HG02840 (cell line): Measurements from ENCODE around the gene ZBTB7C.

Source experiments
- ATAC-seq: cut with Tn5 transposase; IDR thresholded peaks from one replicate; pipeline ENCODE4 v1.9.1; 2021; ENCODE audit warnings: mild to moderate bottlenecking, moderate library complexity, moderate number of reproducible peaks; ENCODE audit not compliant: unreplicated experiment, low FRiP score

Gene ZBTB7C

DNA sequence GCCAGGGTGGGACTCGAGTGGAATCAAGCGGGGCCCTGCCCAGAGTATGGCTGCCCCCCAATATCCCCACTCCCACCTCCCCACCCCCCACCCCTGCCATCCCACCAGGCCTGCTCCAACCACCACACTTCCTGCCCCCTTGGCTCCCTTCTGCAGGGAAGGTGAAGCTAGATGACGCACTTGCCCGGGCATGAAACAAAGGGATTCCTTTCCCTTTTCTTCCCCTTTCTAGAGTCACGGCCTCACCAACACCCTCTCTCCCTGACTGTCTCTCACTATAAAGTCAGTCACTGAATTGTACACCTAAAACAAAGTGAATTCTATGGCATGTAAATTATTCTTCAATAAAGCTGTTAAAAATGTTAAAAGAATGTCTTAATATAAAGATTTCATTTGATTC, 16.0 kb downstream of the ZBTB7C start:
- no peak for ATAC-seq

DNA sequence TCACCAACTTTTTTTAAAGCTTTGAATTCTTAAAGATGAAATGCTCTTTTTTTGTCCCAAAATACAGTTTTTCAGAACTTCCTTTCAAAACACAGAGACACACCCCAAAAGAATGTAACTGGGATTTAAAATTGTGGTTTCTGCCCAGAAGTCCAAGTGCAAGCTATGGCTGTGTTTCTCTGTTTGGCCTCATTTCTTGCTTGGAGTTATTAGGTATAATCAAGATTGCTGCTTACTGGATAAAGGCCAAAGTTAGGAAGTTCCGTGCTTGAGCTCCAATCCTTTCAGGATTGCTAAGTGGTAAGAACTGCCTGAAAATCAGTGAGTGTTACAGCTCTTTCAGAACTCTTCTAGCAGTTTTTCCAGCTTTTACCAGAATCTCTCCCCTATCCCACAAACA, 16.9 kb downstream of the ZBTB7C start:
- ATAC-seq = no peak

DNA sequence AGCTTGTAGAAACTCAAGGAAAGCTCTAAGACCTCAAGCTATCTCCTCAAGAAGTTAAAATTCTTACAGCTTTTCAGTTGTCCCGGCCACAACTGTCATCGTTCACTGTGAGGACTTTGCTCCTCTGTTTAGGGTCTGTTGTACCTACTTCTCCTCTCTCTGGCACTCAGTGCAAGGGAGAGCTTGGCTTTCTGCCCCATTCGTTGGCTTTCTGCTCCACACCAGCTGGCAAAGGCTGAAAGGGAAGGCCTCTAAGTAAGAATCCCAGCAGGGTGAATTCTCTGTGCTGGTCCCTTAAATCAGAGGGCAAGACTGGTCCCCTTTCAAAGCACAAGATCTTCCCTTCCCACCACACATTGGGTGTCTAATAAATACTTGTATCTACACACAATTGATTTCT, 17.3 kb downstream of the ZBTB7C start:
- no peak for ATAC-seq

- ATAC-seq = no peak
These were observed 18.5 kb downstream of the ZBTB7C start for GRCh38 chr18:48390641-48391040.

DNA sequence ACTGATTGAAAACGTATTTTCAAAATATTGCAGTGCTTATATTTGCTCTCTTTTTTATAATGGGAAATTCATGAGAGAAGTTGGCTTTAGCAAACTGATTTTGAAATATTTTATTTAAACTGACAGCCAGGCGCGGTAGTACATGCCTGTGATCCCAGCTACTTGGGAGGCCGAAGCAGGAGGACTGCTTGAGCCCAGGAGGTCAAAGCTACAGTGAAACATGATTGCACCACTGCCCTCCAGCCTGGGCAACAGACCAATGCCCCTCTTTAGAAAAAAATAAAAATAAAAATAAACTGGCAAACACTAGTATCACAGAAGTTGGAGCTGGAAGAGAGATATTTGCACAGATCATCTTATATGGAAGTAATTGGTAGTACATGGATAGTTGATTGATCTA, 20.7 kb downstream of the ZBTB7C start:
- ATAC-seq = no peak

GRCh38 chr18:48387300-48387699, 21.9 kb downstream of the ZBTB7C start:
- no peak for ATAC-seq

DNA sequence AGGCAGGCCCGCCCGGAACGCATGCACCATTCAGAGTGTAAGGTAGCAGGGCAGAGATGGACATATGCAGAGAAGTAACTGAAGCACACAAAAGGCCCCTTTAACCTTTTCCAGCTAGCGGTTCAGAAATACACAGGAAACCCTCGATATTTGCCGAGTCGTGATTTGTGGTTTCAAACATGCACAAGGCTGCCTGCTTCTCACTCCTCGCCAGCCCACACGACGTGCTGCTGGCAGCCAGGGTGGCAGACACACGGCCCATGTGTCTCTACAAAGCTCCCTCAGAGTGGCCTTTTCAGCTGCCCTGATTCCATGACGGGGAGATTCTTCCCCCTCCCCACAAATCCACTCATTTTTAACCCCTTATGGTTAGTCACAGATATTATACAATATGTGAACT, 23.6 kb downstream of the ZBTB7C start:
- ATAC-seq = no peak

DNA sequence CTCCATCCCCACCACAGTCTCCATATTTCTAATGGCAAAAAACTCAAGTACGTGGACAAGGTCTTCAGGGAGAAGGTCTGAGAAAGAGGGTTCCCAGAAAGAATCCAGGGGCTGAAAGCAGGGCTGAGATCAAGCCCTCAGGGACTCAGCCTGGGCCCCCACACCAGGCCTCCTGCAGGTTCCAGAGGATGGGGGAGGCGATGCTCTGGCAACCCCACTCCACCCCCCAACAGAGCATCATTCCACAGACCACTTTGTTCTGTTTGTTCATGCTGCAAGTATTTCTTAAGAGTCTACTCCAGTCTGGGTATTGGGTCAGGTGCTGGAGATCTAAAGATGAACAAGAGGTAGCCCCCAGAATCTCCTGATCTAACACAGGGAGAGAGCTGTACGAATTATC, 32.2 kb downstream of the ZBTB7C start:
- ATAC-seq = no peak

GRCh38 chr18:48376406-48376805, 32.8 kb downstream of the ZBTB7C start:
- ATAC-seq = no peak

- ATAC-seq = no peak
These were observed 33.9 kb downstream of the ZBTB7C start for GRCh38 chr18:48375150-48375800.

DNA sequence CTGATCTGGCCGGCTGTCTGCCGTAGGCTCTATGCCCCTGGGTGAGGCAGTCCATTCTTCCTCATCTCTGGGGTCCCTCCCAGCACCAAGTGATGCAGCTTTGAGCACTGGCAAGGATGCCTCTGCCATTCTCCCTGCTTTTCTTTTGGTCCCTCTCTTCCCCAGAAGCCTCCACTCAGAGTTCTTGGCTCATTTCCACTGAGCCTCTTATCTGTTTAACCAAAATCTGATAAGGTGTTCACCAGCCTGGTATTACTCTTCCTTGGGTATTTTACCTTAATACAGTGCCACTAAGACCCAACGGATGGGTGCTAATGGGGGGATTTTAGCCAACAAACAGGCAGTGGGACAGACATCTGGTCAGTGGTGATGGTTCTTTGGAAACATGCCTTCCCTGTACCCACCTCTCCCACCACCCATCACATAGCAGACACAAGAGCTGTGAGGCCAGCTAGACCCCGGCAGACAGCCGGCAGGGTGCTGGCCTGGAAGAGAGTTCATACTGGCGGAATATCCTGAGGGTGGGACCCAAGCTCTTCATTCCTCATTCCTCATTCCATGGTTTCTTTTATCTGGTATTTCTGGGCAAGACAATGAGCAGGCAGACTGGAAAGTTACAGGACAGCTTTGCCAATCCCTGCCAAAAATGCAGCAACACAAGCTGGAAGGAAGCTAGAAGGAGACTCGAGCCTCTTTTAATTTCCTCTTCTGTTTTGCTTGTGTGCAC, 34.6 kb downstream of the ZBTB7C start:
- ATAC-seq = no peak

DNA sequence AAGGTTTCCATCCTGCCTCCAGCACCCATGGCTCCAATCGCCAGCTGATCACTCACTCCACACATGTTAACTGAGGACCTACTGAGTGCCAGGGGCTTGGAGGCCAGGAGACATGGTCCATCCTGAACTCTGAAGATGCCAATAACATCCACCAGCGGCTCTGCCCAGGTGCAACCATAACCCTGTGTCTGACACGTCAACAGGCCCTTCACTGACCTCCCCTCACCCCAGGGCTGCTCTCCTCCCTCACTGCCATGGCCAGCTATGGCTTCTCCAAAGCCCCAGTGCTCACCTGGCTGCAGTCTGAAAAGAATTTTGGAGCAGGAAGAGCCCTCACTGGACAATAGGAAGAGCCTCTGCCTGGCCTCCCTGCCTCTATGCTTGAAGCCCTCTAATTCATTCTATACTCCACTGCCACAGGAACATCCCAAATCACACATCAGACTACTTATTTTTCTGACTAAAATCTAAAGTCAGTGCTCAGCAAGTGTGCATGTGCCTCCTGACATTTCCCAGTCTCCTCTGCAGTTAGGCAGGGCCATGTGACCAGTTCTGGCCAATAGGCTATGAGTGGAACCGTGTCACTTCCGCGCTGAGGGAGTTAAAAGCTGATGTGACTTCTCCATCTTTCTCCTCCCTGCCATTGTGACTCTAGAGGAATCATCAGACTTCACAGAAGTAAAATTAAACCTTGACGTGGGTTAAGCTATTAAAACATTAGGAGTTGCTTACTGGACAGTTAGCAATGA, 37.2 kb downstream of the ZBTB7C start:
- no peak for ATAC-seq

GRCh38 chr18:48367557-48367956, 41.6 kb downstream of the ZBTB7C start:
- no peak for ATAC-seq

DNA sequence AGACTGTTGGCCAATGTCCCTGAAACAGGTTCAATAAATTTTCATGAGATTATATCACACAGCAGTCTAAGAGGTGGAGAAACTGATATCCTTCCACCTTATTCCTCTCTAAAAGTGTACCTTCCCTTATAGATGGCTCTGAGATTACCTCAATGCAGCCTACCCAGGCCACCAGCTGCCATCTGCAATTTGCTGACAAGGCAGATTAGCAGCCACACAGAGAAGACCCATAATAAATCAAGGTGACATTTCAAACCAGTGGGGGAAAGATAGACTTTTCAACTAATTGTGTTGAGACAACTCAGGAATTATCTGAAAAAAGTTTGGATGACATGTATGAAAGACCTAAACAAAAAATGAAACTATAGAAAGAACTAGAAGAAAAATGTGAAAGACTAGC, 43.2 kb downstream of the ZBTB7C start:
- no peak for ATAC-seq

DNA sequence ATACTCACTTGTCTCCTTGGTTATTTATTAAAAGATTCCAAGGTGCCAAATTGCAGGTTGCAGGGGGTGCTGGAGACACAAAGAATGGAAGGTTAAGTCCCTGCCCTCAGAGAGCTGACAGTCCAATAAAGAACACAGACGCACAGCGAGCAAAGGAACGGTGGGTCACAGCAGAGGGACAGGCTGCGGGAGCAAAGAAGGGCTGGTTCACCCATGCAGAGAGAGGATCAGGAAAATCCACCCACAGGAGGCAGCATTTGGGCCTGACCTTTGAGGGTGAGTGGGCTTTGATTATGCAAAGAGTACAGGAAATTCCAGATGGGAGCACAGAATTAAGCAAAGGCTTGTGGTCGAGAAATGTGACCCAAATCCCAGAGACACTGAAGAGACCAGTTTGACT, 45.0 kb downstream of the ZBTB7C start:
- ATAC-seq = no peak

- no peak for ATAC-seq
These were observed 46.0 kb downstream of the ZBTB7C start for GRCh38 chr18:48363175-48363574.

- ATAC-seq = no peak
These were observed 47.4 kb downstream of the ZBTB7C start for GRCh38 chr18:48361801-48362200.

GRCh38 chr18:48360376-48361021, 48.7 kb downstream of the ZBTB7C start:
- ATAC-seq = no peak

DNA sequence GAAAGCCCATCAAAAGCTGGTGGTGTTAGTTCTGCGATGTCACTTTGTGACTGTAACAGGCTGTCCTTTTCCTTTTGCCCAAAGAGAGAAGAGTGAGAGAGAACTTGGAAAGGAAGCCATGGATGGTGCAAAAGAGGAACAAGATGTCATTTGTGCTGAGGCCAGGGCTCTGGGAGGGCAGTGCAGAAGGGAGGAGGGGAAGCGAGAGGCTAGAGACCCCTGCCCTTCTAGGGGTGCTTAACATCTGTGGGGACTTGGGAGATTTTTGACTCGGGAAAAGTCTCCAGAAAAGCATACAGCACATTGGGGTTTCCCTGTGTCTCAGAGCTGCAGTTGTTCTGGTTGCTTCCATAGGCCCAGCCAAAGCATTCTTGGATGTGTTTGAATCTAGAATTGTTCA, 49.6 kb downstream of the ZBTB7C start:
- no peak for ATAC-seq

DNA sequence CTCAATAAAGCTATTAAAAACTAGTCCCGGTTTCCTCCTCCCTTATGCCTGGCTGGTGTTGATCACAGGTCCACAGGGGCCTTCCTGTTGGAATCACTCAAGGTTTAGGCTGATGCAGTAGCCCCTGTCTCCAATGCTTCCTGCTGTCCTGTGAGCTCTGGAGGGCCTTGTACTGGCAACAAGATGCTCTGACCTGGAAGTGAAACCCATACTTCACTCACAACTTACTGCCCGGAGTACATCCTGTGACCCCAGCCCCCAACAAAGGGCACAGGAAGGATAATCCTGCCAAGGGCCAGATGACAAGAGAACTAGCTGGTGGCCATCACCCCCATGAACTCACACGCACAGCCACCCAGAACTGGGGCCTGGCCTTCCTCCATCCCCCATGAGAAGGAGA, 50.3 kb downstream of the ZBTB7C start:
- ATAC-seq = no peak
